LNCaP clone FGC (cell line): ENCODE data around the gene OTUD1.
A peak's percentile ranks its signal among the peaks of the same experiment; 100 is the strongest.

Experiments
- DNase-seq: peaks from one replicate; pipeline ENCODE4 v3.0.0-alpha.2; 2011; ENCODE audit warnings: low read depth
- H3K4me3 ChIP-seq: 2 replicates; pipeline ENCODE4 v1.5.1; 2011; ENCODE audit warnings: mild to moderate bottlenecking, low read depth, low read length, control low read depth
- TF ChIP-seq, protein P1 (sequence below): IDR thresholded peaks from 2 replicates; pipeline ENCODE4 v1.5.1; 2012; ENCODE audit warnings: mild to moderate bottlenecking; ENCODE audit not compliant: control insufficient read depth, insufficient read depth; ENCODE audit errors: extremely low read depth

The OTUD1 gene

DNA sequence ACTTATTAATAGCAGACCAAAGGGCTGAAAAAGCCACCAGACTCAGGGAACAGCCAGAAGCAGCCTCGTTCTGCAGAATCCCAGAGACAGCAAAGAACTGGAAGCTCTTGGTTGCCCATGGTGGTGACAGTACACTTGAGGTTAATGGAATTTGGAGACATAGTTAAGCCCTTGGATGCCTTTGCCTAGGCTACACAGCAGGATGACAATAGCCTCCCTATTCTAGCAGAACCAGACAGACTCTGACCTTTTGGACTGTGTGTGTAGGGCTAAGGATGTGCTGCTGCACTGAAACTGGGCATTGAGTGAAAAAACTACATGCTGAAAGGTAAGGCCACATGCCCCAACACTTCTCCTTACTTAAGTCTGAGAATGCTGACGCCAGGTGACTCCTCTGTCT is 22.7 kb downstream of the OTUD1 start:
- TF ChIP-seq, protein P1, sequence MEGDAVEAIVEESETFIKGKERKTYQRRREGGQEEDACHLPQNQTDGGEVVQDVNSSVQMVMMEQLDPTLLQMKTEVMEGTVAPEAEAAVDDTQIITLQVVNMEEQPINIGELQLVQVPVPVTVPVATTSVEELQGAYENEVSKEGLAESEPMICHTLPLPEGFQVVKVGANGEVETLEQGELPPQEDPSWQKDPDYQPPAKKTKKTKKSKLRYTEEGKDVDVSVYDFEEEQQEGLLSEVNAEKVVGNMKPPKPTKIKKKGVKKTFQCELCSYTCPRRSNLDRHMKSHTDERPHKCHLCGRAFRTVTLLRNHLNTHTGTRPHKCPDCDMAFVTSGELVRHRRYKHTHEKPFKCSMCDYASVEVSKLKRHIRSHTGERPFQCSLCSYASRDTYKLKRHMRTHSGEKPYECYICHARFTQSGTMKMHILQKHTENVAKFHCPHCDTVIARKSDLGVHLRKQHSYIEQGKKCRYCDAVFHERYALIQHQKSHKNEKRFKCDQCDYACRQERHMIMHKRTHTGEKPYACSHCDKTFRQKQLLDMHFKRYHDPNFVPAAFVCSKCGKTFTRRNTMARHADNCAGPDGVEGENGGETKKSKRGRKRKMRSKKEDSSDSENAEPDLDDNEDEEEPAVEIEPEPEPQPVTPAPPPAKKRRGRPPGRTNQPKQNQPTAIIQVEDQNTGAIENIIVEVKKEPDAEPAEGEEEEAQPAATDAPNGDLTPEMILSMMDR, result no peak
- no peak overlapping the region for H3K4me3 ChIP-seq

DNA sequence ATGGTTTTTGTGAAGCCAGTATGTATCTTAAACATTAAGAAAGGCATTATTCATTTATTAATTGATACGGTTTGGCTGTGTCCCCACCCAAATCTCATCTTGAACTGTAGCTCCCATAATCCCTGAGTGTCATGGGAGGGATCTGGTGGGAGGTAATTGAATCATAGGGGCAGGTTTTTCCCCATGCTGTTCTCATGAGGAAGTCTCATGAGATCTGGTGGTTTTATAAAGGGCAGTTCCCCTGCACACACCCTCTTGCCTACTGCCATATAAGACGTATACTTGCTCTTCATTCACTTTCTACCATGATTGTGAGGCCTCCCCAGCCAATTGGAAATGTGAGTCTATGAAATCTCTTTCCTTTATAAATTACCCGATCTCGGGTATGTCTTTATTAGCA is 28.1 kb downstream of the OTUD1 start:
- no peak for DNase-seq
- no peak overlapping the region for H3K4me3 ChIP-seq
- TF ChIP-seq, protein P1, result no peak

More for the DNA sequence above, 22.7 kb downstream of the OTUD1 start:
- DNase-seq, result no peak

DNA sequence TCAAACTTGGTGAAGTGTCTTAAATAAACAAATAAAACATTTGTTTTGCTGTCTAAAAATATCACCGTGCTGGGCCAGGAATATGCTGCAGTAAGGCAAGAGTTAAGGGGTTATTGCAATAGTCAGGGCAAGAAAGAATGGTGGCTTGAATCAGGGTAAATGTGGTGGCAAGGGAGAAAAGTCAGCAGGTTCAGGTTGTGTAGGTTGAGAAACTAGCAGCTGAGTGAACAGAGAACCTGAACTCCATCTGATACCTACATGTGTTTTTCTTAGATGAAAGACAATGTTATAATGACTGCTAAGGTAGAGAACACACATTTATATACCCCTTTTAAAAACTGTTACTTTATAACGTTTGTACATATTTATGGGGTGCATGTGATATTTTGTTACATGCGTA is 28.7 kb downstream of the OTUD1 start:
- no peak overlapping the region for H3K4me3 ChIP-seq
- TF ChIP-seq, protein P1, result no peak

DNA sequence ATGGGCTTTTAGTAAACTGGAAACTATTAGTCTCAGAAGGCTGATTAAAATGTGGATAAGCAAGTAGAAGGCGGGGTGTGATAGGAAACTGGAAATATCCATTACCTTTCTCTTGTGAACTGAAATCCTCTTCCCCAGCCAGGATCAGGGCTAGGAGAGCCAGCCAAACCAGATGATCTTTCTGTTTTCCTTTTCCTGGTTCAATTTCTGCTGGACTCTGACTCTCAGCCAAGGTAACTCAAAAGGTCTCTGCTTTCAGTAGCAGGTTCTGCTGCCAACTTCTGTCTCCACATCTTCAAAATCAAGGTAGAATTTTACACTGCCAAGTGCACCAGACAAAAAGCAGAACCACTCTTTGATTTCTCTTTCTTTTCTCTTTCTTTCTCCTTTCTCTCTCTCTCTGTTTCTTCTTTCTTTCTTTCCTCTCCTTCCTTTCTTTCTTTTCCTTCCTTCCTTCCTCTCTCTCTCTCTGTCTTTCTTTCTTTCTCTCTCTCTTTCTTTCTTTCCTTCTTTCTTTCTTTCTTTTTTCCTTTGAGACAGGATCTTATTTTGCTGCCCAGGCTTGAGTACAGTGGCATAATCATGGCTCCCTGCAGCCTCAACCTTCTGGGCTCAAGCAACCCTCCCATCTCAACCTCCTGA is 30.8 kb downstream of the OTUD1 start:
- TF ChIP-seq, protein P1, result no peak
- peak; percentile 21 for DNase-seq
- no peak overlapping the region for H3K4me3 ChIP-seq

More for the DNA sequence above, 28.7 kb downstream of the OTUD1 start:
- no peak for DNase-seq

DNA sequence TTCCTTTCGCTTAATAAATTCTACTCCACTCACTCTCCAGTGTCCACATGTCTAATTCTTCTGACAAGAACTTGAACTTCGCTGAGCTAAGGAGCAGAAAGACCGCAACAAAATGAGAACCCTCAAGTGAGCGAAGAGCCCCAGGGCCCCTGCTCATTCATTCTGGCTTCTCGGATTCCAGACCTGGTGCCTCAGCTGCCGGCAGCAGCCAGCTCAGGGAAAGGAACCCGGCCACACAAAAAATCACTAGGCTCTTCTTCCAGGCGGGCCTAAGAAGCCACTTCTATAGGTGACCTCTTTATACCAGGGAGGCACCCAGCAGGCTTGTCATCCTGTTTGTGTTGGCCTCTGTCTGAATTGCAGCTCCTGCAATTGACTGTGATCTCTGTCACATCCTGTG is 33.3 kb downstream of the OTUD1 start:
- TF ChIP-seq, protein P1, result no peak
- no peak overlapping the region for H3K4me3 ChIP-seq
- no peak for DNase-seq

DNA sequence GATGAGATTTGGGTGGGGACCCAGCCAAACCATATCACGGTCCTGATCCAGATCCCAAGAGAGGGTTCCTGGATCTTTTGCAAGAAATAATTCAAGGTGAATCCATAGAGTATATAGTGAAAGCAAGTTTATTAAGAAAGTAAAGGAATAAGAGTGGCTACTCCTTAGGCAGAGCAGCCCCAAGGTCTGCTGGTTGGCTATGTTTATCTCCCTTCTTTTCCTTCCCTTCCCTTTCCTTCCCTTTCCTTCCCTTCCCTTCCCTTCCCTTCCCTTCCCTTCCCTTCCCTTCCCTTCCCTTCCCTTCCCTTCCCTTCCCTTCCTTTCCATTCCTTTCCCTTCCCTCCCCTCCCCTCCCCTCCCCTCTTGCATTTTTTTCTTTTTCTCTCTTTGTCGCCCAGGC is 35.2 kb downstream of the OTUD1 start:
- TF ChIP-seq, protein P1, result no peak
- H3K4me3 ChIP-seq, result no peak overlapping the region
- no peak for DNase-seq

DNA sequence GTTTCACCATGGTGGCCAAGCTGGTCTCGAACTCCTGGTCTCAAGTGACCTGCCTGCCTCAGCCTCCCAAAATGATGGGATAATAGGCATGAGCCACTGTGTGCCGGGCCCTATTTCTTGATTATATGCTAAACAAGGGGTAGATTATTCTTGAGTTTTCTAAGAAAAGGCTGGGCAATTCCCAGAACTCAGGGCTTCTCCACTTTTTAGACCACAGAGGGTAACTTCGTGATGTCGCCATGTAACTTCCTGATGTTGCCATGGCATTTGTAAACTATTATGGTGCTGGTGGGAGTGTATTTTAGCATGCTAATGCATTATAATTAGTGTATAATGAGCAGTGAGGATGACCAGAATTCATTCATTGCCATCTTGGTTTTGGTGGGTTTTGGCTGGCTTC is 35.8 kb downstream of the OTUD1 start:
- H3K4me3 ChIP-seq, result no peak overlapping the region
- TF ChIP-seq, protein P1, result no peak
- no peak for DNase-seq
